PFSK-1 (cell line): ENCODE results near the gene MUC21.

Experiments used
- FOXP2 ChIP-seq: optimal IDR thresholded peaks from 2 replicates; pipeline ENCODE3; 2011; ENCODE audit warnings: borderline replicate concordance, control low read depth, inconsistent platforms; ENCODE audit not compliant: insufficient read depth; ENCODE audit errors: extremely low read length, extremely low read depth
- POLR2AphosphoS5 ChIP-seq: IDR thresholded peaks from 2 replicates; pipeline ENCODE4 v1.6.1; 2012; ENCODE audit warnings: low read depth, mild to moderate bottlenecking, control low read depth, low read length, moderate library complexity
- REST ChIP-seq, 2 experiments: IDR thresholded peaks; 2 replicates each; pipeline versions ENCODE4 v1.6.1 to v1.8.0; 2011 to 2012; ENCODE audit warnings: low read depth in 2 of 2, low read length in 2 of 2, control low read depth in 1 of 2, inconsistent platforms in 1 of 2, mild to moderate bottlenecking in 1 of 2, moderate library complexity in 1 of 2; ENCODE audit not compliant: insufficient read depth in 1 of 2
- SIN3A ChIP-seq: IDR thresholded peaks from 2 replicates; pipeline ENCODE4 v1.6.1; 2012; ENCODE audit warnings: mild to moderate bottlenecking, low read length, moderate library complexity, borderline replicate concordance; ENCODE audit not compliant: insufficient read depth
- TAF1 ChIP-seq: IDR thresholded peaks from 2 replicates; pipeline ENCODE4 v1.6.1; 2012; ENCODE audit warnings: low read length, control low read depth, borderline replicate concordance; ENCODE audit not compliant: insufficient read depth

MUC21 gene

DNA sequence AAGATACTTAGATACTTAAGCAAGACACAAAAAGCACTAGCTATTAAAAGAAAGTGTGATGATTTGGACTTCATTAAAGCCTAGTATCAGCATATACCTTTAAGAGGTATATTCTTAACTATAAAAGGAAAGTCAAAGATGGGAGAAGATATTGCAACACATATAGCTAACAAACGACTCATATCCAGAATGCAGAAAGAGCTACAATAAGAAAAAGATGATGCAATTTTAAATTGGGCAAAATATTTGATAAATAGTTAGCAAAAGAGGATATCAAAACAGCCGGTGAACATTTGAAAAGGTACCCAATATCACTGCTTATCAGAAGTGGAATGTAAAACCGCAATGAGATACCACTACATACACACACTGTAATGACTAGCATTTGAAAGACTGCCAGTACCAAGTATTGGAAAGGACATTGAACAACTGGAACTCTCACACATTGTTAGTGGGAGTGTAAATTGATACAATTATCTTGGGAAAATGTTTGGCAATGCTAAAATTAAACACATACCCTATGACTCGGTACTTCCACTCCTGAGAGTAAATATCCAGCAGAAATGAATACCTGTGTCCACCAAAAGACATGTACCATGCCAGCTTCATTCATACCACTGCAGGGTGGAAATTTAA lies 52.5 kb downstream of the MUC21 start:
- no peak for TF ChIP-seq TAF1
- no peak for TF ChIP-seq SIN3A
- no peak for TF ChIP-seq POLR2AphosphoS5
- no peak for TF ChIP-seq REST (IDR thresholded peaks at IDR 0.05; ENCODE audit: insufficient read depth in 1 of 2, low read depth in 2 of 2, low read length in 2 of 2)
- no peak for TF ChIP-seq FOXP2

DNA sequence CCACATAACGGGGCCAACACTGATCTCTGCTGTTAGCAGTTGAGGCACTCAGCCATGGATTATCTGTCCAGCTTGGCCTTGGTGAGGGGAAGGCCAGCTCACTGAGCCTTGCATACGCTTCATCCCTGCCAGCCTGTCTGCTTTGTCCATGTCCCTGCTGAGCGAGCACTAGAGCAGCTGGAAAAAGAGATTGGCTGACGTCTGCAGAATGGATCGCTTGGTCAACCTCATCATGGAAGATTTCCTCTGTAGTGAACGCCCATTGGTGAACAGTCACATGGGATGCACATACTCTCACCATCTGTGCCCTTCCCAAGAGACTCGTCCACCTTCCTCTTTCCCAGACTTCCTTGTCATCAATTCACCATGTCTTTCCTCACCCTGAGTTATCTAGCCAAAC lies 53.7 kb downstream of the MUC21 start:
- TF ChIP-seq SIN3A: no peak
- TF ChIP-seq REST (IDR thresholded peaks at IDR 0.05; ENCODE audit: insufficient read depth in 1 of 2, low read depth in 2 of 2, low read length in 2 of 2): no peak
- TF ChIP-seq POLR2AphosphoS5: no peak
- no peak for TF ChIP-seq TAF1
- no peak for TF ChIP-seq FOXP2

DNA sequence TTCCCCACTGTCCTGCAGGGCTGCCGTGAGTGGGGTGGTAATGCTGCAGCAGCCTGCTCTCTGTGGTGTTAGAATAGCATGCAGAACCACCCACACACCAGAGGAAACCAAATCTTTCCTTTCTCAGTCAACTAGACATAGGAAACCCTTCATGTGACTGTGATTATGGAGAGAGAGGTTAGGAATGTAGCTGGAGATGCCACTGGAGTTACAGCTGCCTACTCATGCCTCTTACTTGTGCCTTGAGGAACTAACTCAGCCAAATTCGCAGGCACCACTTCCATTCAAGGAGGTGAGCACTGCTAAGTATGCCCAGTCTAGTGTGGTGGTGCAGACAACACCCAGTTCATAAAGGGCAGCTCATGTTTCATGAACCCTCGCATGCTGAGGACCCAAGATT lies 54.2 kb downstream of the MUC21 start:
- TF ChIP-seq TAF1: no peak
- no peak for TF ChIP-seq REST (IDR thresholded peaks at IDR 0.05; ENCODE audit: insufficient read depth in 1 of 2, low read depth in 2 of 2, low read length in 2 of 2)
- no peak for TF ChIP-seq SIN3A
- no peak for TF ChIP-seq POLR2AphosphoS5
- TF ChIP-seq FOXP2: no peak

DNA sequence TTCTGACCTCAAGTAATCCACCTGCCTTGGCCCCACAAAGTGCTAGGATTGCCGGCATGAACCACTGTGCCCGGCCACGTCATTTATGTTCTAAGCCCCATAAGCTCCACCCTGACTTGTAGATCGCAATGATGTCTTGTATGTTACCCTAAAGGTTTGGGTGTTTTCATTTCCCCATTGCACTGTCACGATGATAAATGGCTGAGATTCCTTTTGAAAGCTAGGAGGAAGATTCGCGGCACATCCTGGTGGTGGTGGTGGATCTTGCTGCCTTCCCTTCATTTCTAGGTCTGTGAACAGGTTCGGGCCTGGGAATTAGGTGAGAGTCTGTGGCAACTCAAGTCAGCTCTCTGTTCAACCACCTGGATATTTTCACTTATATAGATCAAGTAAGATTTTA lies 55.0 kb downstream of the MUC21 start:
- no peak for TF ChIP-seq REST (IDR thresholded peaks at IDR 0.05; ENCODE audit: insufficient read depth in 1 of 2, low read depth in 2 of 2, low read length in 2 of 2)
- TF ChIP-seq TAF1: no peak
- no peak for TF ChIP-seq SIN3A
- TF ChIP-seq FOXP2: no peak
- TF ChIP-seq POLR2AphosphoS5: no peak
